AG04449 (cell line): ENCODE results near the gene RAB1A.

Experiments
- CTCF ChIA-PET: fragments of 350-600 bp; formaldehyde crosslinking; extraction: SDS; loops from one replicate; lab custom pipeline; 2021; ENCODE audit warnings: antibody characterized with exemption; lab: Yijun Ruan, JAX
- POLR2A ChIA-PET: fragments of 400-600, 350-600 bp; formaldehyde crosslinking; extraction: SDS; loops from one replicate; lab custom pipeline; 2020; ENCODE audit warnings: antibody characterized with exemption, inconsistent platforms; lab: Yijun Ruan, JAX
- DNase-seq: peaks from one replicate; pipeline ENCODE4 v3.0.0-alpha.2; 2010; ENCODE audit warnings: low read depth, low spot score
- H3K4me3 ChIP-seq: 2 replicates; pipeline ENCODE4 v1.5.1; 2011; ENCODE audit warnings: low read depth, mild to moderate bottlenecking, control low read depth, low read length
- TF ChIP-seq, protein P1 (sequence below): IDR thresholded peaks from one replicate; pipeline ENCODE4 v1.5.1; 2011; ENCODE audit warnings: mild to moderate bottlenecking, moderate library complexity, low read length, control low read depth, inconsistent platforms; ENCODE audit not compliant: insufficient read depth; ENCODE audit errors: missing control alignments

RAB1A gene

DNA sequence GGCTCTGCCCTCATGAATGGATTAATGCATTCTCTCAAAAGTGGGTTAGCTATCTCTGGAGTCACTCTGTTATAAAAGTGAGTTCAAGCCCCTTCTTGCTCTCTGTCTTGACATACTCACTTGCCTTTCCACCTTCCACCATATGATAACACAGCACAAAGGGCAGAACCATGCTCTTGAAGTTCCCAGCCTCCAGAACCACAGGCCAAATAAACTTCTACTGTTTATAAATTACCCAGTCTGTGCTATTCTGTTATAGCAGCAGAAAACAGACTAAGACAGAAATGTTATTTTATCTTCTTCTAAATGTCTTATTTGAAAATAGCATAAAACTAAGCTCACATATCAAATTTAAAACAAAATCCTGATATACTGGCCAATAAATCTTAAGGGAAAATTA lies 15.0 kb downstream of the RAB1A start:
- POLR2A ChIA-PET, result no interaction called here
- TF ChIP-seq, protein P1, sequence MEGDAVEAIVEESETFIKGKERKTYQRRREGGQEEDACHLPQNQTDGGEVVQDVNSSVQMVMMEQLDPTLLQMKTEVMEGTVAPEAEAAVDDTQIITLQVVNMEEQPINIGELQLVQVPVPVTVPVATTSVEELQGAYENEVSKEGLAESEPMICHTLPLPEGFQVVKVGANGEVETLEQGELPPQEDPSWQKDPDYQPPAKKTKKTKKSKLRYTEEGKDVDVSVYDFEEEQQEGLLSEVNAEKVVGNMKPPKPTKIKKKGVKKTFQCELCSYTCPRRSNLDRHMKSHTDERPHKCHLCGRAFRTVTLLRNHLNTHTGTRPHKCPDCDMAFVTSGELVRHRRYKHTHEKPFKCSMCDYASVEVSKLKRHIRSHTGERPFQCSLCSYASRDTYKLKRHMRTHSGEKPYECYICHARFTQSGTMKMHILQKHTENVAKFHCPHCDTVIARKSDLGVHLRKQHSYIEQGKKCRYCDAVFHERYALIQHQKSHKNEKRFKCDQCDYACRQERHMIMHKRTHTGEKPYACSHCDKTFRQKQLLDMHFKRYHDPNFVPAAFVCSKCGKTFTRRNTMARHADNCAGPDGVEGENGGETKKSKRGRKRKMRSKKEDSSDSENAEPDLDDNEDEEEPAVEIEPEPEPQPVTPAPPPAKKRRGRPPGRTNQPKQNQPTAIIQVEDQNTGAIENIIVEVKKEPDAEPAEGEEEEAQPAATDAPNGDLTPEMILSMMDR, result no peak
- no peak overlapping the region for H3K4me3 ChIP-seq
- CTCF ChIA-PET, result interaction anchor here (1.2 to 1.5 kb wide), 2 partner anchors 15 to 49 kb away, joined by 3 to 4 read pairs; partner anchors contain the start of gene RAB1A
- no peak for DNase-seq

DNA sequence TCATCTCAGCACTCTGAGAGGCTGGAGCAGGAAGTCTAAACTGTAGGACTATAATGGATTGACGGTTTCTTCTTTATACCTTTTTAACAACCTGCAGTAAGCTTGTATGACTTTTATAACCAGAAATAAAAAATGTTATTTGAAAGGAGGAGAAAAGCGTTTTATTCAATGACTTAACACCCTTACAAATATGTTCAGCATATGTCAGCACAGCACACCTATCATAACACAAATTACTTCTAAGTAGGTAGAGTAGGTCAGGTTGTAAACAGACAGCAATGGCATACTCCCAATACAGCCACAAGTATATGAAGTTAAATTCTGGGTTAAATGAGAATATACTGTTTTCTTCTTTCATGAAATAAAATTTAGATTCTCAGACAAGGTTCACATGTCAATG lies 16.1 kb downstream of the RAB1A start:
- ChIA-PET CTCF (interaction anchor here (0.7 to 1.5 kb wide), 5 partner anchors 10 to 73 kb away, joined by 3 to 4 read pairs (median 3); partner anchors contain the start of gene RAB1A), POLR2A (interaction anchor here (1.0 kb wide), 1 partner anchor 9 kb away, joined by 3 read pairs; no protein-coding TSS in a partner anchor)
- no peak for DNase-seq
- no peak overlapping the region for H3K4me3 ChIP-seq
- TF ChIP-seq, protein P1, result no peak

DNA sequence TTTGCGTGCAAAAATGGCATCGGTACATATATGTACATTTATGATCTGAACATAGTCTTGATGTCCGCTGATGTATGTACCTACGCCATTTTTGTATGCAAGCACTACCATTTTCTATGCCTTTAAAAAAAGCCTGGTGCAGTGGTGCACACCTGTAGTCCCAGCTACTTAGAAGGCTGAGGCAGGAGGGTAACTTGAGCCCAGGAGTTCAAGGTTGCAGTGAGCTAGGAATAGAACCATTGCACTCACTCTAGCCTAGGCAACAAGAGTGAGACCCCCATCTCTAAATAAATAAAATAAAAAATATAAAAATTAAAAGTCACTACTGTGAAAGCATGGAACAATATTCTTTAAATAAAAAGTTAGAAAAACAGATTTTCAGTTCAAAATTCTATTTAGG lies 16.7 kb downstream of the RAB1A start:
- POLR2A ChIA-PET, result interaction anchor here (1.0 to 1.7 kb wide), 2 partner anchors 9 to 17 kb away, joined by 3 to 5 read pairs; partner anchors contain the start of gene RAB1A
- CTCF ChIA-PET, result interaction anchor here (1.2 kb wide), 1 partner anchor 11 kb away, joined by 3 read pairs; no protein-coding TSS in a partner anchor
- TF ChIP-seq, protein P1, result no peak
- H3K4me3 ChIP-seq, result no peak overlapping the region
- DNase-seq, result no peak

DNA sequence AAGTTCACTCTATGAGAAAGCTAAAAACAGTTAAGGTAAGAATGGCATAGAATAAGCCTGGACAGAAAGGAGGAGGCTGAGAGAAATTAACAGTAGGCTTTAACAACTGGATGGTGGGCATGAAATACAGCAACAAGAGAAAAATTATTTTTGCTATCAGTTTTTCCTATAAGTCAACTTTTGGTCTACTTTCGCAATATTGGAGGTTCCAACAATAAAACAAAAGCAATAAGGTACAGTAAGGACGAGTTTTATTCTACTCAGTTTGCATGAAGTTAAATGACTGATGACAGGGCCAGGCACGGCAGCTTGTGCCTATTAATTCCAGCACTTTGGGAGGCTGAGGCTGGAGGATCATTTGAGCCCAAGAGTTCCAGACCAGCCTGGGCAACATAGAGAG lies 17.3 kb downstream of the RAB1A start:
- POLR2A ChIA-PET, result interaction anchor here (1.0 to 1.7 kb wide), 2 partner anchors 10 to 17 kb away, joined by 3 to 5 read pairs; partner anchors contain the start of gene RAB1A
- TF ChIP-seq, protein P1, result no peak
- DNase-seq, result no peak
- H3K4me3 ChIP-seq, result no peak overlapping the region
- CTCF ChIA-PET, result interaction anchor here (1.4 kb wide), 1 partner anchor 16 kb away, joined by 3 read pairs; no protein-coding TSS in a partner anchor

DNA sequence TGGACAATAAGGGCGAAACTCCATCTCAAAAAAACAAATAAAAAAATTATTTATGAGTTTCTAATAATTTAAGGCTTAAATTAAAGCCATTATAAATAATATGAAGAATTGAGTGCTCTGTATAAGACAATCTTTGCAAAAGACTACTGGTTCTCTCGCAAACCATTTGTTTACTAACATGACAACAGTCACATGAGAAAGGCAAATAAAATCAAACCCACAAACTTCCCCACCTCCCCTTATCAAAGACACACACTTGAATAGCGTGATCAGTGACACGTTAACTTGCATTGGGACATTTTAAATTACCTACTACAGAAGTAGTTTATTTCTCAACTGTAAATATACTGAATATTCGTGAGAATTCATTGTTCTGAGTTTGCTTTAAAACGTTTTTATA lies 21.1 kb downstream of the RAB1A start:
- CTCF ChIA-PET, result no interaction called here
- POLR2A ChIA-PET, result no interaction called here
- TF ChIP-seq, protein P1, result no peak
- DNase-seq, result no peak
- H3K4me3 ChIP-seq, result no peak overlapping the region

DNA sequence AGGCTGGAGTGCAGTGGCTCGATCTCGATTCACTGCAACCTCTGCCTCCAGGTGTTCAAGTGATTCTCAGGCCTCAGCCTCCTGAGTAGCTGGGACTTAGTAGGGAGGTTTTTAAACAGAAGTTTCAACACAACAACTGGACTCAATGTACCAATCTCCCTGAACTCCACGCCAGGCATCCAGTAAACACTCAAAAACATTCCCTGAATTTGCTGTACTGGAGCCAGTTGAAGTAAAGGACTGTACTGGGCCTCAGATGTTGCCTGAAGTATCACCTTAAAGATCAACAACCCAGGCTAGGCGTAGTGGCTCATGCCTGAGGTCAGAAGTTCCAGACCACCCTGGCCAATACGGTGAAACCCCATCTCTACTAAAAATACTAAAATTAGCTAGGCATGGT lies 22.4 kb downstream of the RAB1A start:
- no peak overlapping the region for H3K4me3 ChIP-seq
- TF ChIP-seq, protein P1, result no peak
- POLR2A ChIA-PET, result no interaction called here
- CTCF ChIA-PET, result no interaction called here
- no peak for DNase-seq
